Activated CD8-positive, alpha-beta T cell treated with anti-CD3 and anti-CD28 coated beads for 36 hours (primary cell): ENCODE data around the gene TBC1D17. TPM values are rescaled to one million over a fixed set of nuclear protein-coding genes. Genes with fewer than 3 reads are reported as not detected.

Experiments
- ATAC-seq: fragments of 200-7000 bp; cut with Tn5 transposase; one replicate; pipeline ENCODE4 v1.10.0; 2021; ENCODE audit warnings: mild to moderate bottlenecking, moderate library complexity
- CTCF ChIA-PET: fragments of 350-600 bp; sonication (Branson Sonifier 250); formaldehyde crosslinking; loops from one replicate; lab custom pipeline; 2021; ENCODE audit warnings: antibody characterized with exemption; lab: Charles Lee
- POLR2A ChIA-PET: fragments of 350-600 bp; sonication (Branson Sonifier 250); formaldehyde crosslinking; loops from one replicate; lab custom pipeline; 2021; ENCODE audit warnings: antibody characterized with exemption; lab: Charles Lee
- DNase-seq: peaks from one replicate; pipeline ENCODE4 v3.0.0-alpha.2; 2020
- H3K27ac Mint-ChIP-seq: one replicate; pipeline ENCODE4 v1.8.0; 2021; ENCODE audit warnings: mild to moderate bottlenecking, mixed read lengths
- H3K27me3 Mint-ChIP-seq: one replicate; pipeline ENCODE4 v1.8.0; 2021; ENCODE audit warnings: mixed read lengths
- H3K36me3 Mint-ChIP-seq: one replicate; pipeline ENCODE4 v1.8.0; 2021; ENCODE audit warnings: low read depth, mixed read lengths
- H3K4me1 Mint-ChIP-seq: one replicate; pipeline ENCODE4 v1.8.0; 2021; ENCODE audit warnings: low read depth, mixed read lengths
- H3K4me3 Mint-ChIP-seq: one replicate; pipeline ENCODE4 v1.8.0; 2021; ENCODE audit warnings: mild to moderate bottlenecking, moderate library complexity, mixed read lengths
- H3K9me3 Mint-ChIP-seq: one replicate; pipeline ENCODE4 v1.8.0; 2021; ENCODE audit warnings: mixed read lengths
- intact Hi-C: fragments of 100-400 bp; cut with micrococcal nuclease; formaldehyde crosslinking; loops from one replicate; pipeline ENCODE4 v1.10.0; 2022
- total RNA-seq, 2 experiments: library from RNA; stranded (reverse); gene quantifications; one replicate each; pipeline ENCODE4 v1.2.3, GENCODE V29; 2021
- TF ChIP-seq, protein P1 (sequence below): fragments of 200-600 bp; IDR thresholded peaks from one replicate; pipeline ENCODE4 v1.8.0; 2022; ENCODE audit warnings: antibody characterized with exemption, mild to moderate bottlenecking

The TBC1D17 gene
- total RNA-seq, 2 experiments from 2014 or later, result 26.6 to 26.8 TPM

DNA sequence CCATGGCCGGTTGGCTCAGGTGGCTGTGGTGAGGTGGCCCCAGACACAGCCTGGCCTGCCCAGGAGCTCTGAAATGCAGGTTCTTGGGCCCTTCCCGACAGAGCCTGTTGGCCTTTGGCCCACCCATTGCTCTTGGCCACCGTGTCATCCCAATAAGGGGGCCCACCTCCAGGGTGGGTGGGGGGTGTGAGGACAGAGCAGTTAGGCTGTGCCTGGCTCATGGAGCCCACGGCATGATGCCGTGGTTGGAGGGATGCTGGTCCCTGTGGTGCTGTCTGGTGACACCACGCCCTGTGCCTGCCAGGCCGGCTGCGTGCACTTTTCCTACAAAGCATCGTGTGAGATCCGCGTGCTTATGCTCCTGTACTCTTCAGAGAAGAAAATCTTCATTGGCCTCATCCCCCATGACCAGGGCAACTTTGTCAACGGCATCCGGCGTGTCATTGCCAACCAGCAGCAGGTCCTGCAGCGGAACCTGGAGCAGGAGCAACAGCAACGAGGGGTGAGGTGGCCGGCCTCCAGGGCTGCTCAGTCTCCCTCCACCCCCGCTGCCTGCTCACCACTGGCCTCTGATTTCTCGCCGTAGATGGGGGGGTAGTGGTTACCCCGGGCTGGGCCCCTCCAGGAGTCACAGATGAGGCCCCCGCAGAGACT, 17.7 kb upstream of the TBC1D17 start:
- TF ChIP-seq, protein P1, sequence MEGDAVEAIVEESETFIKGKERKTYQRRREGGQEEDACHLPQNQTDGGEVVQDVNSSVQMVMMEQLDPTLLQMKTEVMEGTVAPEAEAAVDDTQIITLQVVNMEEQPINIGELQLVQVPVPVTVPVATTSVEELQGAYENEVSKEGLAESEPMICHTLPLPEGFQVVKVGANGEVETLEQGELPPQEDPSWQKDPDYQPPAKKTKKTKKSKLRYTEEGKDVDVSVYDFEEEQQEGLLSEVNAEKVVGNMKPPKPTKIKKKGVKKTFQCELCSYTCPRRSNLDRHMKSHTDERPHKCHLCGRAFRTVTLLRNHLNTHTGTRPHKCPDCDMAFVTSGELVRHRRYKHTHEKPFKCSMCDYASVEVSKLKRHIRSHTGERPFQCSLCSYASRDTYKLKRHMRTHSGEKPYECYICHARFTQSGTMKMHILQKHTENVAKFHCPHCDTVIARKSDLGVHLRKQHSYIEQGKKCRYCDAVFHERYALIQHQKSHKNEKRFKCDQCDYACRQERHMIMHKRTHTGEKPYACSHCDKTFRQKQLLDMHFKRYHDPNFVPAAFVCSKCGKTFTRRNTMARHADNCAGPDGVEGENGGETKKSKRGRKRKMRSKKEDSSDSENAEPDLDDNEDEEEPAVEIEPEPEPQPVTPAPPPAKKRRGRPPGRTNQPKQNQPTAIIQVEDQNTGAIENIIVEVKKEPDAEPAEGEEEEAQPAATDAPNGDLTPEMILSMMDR, result no peak
- H3K27ac Mint-ChIP-seq, result no peak overlapping the region
- H3K27me3 Mint-ChIP-seq, result no peaks in the 10 kb centered on the region

DNA sequence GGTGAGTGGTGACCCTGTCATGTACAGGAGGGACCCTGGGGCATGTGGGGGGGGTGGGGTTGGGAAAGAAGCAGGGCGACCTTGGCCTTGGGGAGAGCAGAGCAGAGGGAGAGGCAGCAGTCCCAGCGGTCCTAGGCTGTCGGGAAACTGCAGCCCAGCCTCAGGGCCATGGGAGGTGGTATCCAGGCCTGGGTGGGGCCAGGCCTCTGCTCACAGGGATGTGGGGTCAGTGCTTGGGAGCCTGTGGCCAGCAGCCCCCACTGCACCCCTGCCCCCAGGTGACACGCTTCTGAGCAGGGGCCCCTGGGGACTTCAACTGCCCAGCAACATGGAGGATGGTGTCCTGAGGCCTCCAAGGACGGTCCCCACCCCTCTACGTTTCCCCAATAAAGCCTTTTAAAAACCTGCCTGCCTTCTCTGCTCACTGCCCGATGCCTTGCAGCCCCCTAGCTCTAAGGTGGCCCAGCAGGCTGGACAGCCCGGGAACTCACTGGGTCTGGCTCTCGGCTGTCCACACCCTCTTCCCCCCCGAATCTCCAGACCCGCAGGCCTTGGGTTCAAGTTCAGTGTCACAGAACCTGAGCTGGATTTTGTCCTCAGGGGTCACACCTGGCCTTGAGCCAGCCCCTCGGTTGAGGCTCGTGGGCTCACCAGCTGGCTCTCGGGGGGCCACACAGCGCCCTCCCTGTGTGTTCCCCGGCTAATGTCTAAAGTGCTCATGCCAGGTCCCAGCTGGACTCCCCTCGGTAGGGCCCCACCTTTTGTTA, 17.0 kb upstream of the TBC1D17 start:
- TF ChIP-seq, protein P1, result no peak
- ATAC-seq (no peak), DNase-seq (no peak)
- POLR2A ChIA-PET, result interaction anchor here (1.8 kb wide), 1 partner anchor 9 kb away, joined by 7 read pairs; no protein-coding TSS in a partner anchor
- Mint-ChIP-seq H3K4me1 (peaks cover 13% of the 10 kb centered on the region), H3K4me3 (no peak overlapping the region), H3K36me3 (peaks cover 25% of the 10 kb centered on the region), H3K27me3 (no peaks in the 10 kb centered on the region), H3K9me3 (no peaks in the 10 kb centered on the region), H3K27ac (no peak overlapping the region)
- intact Hi-C loops, result no loop called here
- CTCF ChIA-PET, result no interaction called here

More for the DNA sequence above, 17.7 kb upstream of the TBC1D17 start:
- DNase-seq (no peak), ATAC-seq (no peak)
- H3K4me1 Mint-ChIP-seq, result peaks cover 7% of the 10 kb centered on the region
- peaks cover 20% of the 10 kb centered on the region for H3K36me3 Mint-ChIP-seq
- ChIA-PET POLR2A (interaction anchor here (1.1 kb wide), 1 partner anchor 8 kb away, joined by 3 read pairs; the partner anchor contains the start of gene PNKP), CTCF (no interaction called here)
- no peak overlapping the region for H3K4me3 Mint-ChIP-seq
- intact Hi-C loops, result no loop called here
- no peaks in the 10 kb centered on the region for H3K9me3 Mint-ChIP-seq

DNA sequence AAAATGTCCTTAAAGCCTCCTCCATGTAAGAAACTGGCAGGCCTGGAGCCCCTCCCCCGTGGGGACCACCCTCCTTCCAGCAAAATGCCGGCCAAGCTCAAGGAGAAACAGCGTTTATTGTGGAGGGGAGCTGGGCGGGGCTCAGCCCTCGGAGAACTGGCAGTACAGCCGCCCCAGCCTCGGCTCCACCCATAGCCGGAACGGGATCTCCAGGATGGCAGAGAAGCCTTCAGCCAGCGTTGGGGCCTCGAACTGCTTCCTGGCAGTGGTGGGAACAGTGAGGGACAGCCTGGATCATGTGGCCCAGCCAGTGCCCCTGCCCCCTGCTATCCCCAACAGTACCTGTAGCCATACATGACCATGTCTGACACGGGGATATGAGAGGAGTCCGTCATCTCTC, 16.4 kb upstream of the TBC1D17 start:
- TF ChIP-seq, protein P1, result no peak
- peaks cover 16% of the 10 kb centered on the region for H3K4me1 Mint-ChIP-seq
- ChIA-PET POLR2A (interaction anchor here (1.8 kb wide), 1 partner anchor 9 kb away, joined by 7 read pairs; no protein-coding TSS in a partner anchor), CTCF (no interaction called here)
- ATAC-seq (no peak), DNase-seq (no peak)
- H3K27ac Mint-ChIP-seq, result no peak overlapping the region
- H3K27me3 Mint-ChIP-seq, result no peaks in the 10 kb centered on the region
- intact Hi-C loops, result no loop called here
- H3K4me3 Mint-ChIP-seq, result no peak overlapping the region
- peaks cover 29% of the 10 kb centered on the region for H3K36me3 Mint-ChIP-seq
- no peaks in the 10 kb centered on the region for H3K9me3 Mint-ChIP-seq

DNA sequence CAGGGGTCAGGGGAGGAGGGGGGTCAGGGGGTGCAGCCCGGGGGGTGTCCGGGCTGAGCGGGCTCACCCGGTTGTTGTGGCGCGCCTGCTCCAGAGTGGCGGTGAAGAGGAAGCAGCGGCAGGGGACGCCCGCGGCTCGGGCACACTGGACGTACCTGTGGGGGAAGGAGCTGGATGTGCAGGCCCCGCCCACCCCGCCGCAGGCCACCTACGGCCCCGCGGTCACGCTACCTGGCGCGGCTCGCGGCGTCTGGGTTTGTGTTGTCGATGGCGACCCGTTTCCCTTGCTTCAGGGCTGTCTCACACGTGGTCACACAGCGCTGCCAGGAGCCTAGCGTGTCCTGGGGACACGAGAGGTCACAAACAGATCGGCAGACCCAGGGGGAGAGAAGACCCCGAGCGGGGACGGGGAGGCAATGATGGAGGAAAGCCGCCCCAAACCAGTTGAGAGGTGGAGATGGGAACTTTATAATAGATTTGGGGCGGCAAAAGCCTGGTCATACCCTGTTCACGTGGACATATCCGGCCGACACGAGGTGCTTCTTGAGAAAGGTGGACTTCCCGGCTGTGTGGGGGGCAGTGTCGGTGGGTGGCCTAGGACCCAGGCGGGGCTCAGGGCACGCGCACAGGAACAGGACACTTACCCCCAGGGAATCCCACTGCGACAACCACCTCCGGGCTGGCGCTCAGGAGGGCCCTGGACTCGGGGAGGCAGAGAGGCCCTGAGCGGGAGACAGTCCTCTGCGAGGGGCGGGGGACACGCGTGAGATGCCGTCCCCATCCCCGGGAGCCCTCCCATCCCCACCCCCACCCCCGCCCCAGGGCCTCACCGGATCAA, 15.7 kb upstream of the TBC1D17 start:
- Mint-ChIP-seq H3K4me1 (peaks cover 22% of the 10 kb centered on the region), H3K27ac (no peak overlapping the region), H3K36me3 (peaks cover 34% of the 10 kb centered on the region), H3K4me3 (no peak overlapping the region), H3K9me3 (no peaks in the 10 kb centered on the region), H3K27me3 (no peaks in the 10 kb centered on the region)
- POLR2A ChIA-PET, result interaction anchor here (1.8 kb wide), 1 partner anchor 10 kb away, joined by 7 read pairs; no protein-coding TSS in a partner anchor
- CTCF ChIA-PET, result no interaction called here
- intact Hi-C loops, result no loop called here
- no peak for DNase-seq
- TF ChIP-seq, protein P1, result no peak
- no peak for ATAC-seq
